GM19025 (cell line): Measurements from ENCODE around the gene RNF19B.
"Not testable (repeated sequence)": the region's sequence is repeated elsewhere in the genome, so short reads cannot be mapped to it uniquely, and the experiment has no call there.

ENCODE experiments used
- ATAC-seq: cut with Tn5 transposase; IDR thresholded peaks from one replicate; pipeline ENCODE4 v1.9.1; 2021; ENCODE audit warnings: mild to moderate bottlenecking, low read depth, moderate library complexity; ENCODE audit not compliant: unreplicated experiment

The RNF19B gene

GRCh38 chr1:32934535-32934934 is 30.1 kb downstream of the RNF19B start:
- no peak for ATAC-seq

GRCh38 chr1:32933742-32934322 is 30.8 kb downstream of the RNF19B start:
- no peak for ATAC-seq

GRCh38 chr1:32931760-32932159 is 32.8 kb downstream of the RNF19B start:
- ATAC-seq, result no peak

- no peak for ATAC-seq
Measured at GRCh38 chr1:32929366-32929765, 35.2 kb downstream of the RNF19B start.

DNA sequence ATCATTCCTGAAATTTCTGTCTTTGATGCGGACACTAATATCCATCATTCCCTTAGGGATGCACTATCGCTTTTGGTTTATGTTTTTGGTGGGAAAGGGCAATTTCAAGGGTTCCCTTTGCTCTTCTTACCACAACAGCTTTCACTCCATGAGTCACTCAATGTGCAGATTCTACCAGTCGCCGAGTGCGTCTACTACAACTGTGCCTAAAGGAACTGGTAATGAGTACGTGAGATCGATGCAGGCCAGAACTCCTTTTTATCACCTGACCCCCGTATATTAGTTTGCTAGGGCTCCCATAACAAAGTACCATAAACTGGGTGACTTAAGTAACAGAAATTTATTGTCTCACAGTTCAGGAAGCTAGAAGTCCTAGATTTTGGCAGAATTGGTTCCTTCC is 35.9 kb downstream of the RNF19B start:
- no peak for ATAC-seq

DNA sequence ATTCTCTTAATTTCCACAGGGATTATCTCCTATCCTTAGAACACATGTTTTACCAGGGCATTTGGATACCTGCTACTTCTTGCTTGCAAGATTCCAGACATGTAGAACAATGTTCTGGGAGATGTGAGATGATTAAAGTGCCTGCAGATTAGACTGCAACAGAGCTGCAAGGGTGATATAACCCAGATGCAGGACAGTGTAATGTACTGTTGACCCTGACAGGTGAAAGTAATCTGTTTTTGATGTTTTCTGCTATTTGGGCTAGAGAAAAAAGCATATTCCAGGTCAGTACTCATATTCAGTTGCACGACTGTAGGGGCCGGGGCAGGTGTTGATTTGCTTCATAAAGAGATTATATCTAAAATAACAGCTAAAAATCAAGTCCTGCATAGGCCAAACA is 36.3 kb downstream of the RNF19B start:
- no peak for ATAC-seq

DNA sequence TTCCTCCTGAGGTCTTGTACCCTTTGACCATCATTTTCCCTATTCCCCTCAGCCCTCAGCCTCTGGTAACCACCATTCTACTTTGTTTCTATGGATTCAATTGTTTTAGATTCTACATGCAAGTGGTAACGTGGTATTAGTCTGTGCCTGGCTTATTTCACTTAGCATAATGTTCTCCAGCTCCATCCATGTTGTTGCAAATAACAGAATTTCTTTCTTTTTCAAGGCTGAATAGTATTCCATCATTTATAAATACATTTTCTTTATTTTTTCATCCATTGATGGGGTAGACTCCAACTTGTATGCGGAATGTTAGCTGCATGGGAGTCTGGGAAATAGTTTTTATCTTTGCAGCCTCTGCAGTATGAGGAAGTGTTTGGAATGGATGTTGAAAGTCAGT is 37.2 kb downstream of the RNF19B start:
- ATAC-seq, result no peak

GRCh38 chr1:32926562-32926961 is 38.0 kb downstream of the RNF19B start:
- no peak for ATAC-seq

- ATAC-seq, result no peak
Measured at GRCh38 chr1:32925403-32926162, 39.0 kb downstream of the RNF19B start.

GRCh38 chr1:32924881-32925344 is 39.7 kb downstream of the RNF19B start:
- ATAC-seq, result no peak

- ATAC-seq, result no peak
Measured at GRCh38 chr1:32920833-32921232, 43.8 kb downstream of the RNF19B start.

DNA sequence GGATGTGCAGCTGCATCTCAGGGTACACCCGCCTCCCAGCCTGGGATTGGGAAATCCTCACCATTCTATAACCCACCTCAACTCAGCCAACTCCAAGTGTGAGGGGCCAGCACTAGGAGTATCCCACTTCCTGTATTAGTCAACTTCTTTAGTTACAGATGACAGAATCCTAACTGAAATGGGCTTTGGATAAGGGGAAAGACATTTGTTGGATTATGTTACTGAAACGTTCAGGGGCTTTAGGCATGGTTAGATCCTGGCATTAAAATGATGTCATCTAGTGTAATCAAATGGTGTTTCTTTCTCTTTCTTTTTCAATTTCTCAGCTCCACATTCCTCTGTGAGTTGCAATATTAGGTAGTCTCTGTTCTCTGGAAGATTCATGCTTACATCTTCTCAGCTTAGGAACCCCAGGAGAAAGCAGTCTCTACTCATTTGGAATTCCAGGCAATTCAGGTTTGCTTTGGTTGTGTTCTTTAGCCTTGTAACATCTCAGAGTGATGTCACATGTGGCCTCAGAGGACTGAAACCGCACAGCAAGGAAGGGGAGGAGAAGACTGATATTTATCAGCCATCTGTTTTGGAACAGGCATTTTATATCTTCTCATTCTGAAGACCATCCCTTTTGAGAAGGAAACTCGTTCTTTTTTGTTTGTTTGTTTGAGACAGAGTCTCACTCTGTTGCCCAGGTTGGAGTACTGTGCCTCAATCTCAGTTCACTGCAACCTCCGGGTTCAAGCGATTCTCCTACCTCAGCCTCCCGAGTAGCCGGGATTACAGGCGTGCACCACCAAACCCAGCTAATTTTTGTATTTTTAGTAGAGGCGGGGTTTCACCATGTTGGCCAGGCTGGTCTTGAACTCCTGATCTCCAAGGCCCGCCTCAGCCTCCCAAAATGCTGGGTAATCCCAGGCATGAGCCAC is 44.5 kb downstream of the RNF19B start:
- no peak for ATAC-seq

- ATAC-seq, result no peak
Measured at GRCh38 chr1:32918179-32918578, 46.4 kb downstream of the RNF19B start.

DNA sequence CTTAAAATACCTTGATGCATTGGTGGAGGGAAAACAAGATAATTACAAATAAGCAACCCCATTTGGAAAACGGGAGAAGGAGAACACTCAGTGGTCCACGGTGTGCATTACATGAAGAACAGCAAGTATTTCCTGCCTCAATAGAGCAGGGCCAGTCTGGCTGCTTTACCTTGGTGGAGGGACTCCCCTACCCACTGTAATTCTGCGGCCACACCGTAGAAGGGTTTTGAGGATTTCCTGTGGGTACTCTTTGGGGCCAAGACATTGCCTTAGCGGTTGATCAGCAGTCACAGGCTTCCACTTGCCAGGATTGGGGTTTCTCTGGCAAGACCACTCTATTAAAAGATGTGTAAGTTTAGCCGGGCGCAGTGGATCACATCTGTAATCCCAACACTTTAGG is 47.1 kb downstream of the RNF19B start:
- ATAC-seq, result no peak

DNA sequence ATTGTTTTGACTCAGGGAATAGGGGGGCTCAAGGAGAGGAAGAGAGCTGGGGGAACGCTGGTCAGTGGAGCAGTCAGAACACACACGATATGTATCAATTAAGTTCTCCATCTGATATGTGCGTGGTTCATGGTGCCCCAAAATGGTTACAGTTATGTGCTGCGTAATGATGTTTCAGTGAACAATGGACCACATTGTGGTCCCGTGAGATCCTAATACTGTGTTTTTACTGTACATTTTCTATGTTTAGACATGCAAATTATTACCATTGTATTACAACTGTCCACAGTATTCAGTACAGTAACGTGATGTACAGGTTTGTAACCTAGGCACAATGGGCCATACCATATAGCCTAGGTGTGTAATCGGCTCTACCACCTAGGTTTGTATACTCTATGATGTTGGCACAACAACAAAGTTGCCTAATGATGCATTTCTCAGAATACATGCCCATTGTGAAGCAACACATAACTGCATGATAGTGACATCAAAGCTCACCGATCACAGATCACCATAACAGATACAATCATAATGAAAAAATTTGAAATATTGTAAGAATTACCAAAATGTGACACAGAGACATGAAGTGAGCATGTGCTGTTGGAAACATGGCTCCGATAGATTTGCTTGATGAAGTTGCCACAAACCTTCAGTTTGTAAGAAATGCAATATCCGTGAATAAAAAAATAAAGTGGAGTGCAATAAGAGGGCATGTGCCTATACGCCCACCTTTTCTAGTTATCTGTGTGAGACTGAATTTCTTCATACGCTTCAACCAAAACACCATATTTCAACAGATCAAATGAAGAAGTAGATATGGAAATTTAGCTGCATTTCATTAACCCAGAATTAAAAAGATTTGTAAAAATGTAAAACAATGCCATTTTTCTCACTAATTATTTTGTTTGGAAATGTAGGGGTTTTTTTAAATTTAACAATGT is 48.6 kb downstream of the RNF19B start:
- no peak for ATAC-seq

- no peak for ATAC-seq
Measured at GRCh38 chr1:32910319-32910718, 54.3 kb downstream of the RNF19B start.

DNA sequence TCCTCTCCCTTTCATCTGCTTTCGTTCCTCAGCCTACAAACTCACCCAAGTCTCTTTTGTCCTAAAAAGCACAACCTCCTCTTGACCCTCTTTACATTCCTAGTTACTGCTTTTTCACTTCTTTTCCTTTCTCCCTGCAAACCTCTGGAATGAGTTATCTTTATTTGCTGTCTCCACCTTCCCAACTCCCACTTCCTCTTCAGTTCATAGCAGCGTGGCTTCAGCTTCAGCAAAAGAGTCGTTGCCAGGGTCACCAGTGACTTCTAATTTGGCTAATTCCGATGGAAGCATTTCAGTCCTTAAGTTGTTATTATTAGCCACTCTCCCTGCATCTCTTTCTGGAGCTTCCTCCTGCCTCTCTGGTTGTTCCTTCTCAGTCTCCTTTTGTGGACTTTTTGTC is 57.2 kb downstream of the RNF19B start:
- no peak for ATAC-seq

DNA sequence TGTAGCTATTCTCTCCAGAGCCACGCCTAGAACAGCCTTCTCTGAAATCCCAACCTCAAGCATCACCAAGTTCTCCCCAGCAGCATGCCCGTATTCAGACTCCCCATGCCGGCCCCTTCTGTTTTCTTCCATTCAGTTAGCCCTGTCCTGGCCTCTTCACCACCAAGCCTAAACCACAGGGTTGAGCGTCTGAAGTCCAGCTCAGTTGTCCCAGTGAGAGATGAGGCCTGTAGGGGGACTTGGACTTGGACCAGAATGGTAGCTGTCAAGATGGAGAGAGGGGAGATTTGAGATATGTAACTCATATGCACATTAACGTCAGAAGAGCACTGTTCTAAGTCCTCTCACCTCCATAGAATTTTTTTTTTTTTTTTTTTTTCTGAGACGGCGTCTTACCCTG is 58.0 kb downstream of the RNF19B start:
- no peak for ATAC-seq

DNA sequence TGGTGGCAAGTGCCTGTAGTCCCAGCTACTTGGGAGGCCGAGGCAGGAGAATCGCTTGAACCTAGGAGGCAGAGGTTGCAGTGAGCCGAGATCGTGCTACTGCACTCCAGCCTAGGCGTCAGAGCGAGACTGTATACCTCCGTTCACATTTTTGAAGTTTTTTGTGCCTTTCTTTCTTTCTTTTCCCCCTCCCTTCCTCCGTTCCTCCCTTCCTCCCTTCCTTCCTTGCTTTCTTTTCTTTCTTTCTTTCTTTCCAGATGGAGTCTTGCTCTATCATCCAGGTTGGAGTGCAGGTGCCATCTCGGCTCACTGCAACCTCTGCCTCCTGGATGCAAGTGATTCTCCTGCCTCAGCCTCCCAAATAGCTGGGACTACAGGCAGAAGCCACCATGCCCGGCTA is 59.0 kb downstream of the RNF19B start:
- not testable (repeated sequence) for ATAC-seq

DNA sequence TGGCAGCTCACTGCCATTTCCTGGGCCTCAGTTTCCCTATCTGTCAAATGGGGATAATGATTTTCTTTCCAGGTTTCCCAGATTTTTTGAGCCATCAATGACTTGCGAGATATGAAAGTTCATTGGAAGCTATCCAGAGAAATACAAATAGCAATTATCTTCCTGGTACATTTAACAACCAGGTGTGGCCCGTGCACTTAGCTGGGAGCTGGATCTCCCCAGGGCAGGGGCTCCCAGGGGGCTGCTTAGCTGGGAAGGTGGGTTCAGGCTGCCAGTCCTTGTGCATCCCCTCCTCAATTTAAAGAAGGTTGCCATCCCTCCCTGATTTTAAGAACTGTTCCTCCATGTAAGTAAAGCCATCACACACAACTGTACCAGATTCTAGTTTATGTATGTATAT is 59.8 kb downstream of the RNF19B start:
- ATAC-seq, result no peak
